Mucosa of stomach (tissue), 1 donor: ENCODE measurements around the gene HELZ2.

Experiments used
- H3K27me3 ChIP-seq: one replicate; pipeline ENCODE4 v1.7.0; 2013; ENCODE audit warnings: mild to moderate bottlenecking, low read length; ENCODE audit not compliant: control insufficient read depth, insufficient read depth
- H3K36me3 ChIP-seq: one replicate; pipeline ENCODE4 v1.7.0; 2013; ENCODE audit warnings: low read length; ENCODE audit not compliant: control insufficient read depth, insufficient read depth
- H3K4me1 ChIP-seq: one replicate; pipeline ENCODE4 v1.7.0; 2013; ENCODE audit warnings: mild to moderate bottlenecking, low read length; ENCODE audit not compliant: control insufficient read depth, insufficient read depth
- H3K4me3 ChIP-seq: one replicate; pipeline ENCODE4 v1.7.0; 2013; ENCODE audit warnings: low read length
- H3K9ac ChIP-seq: one replicate; pipeline ENCODE4 v1.7.0; 2013; ENCODE audit warnings: mild to moderate bottlenecking, low read length, moderate library complexity
- H3K9me3 ChIP-seq: one replicate; pipeline ENCODE4 v1.7.0; 2013; ENCODE audit warnings: mild to moderate bottlenecking, low read length, moderate library complexity; ENCODE audit not compliant: control insufficient read depth
- donor health status: Pancreatic carcinoma.

HELZ2 gene

GRCh38 chr20:63531686-63532448 is 42.2 kb downstream of the HELZ2 start:
- Histone ChIP-seq H3K9ac (no peak overlapping the region), H3K36me3 (no peaks in the 10 kb centered on the region), H3K9me3 (no peaks in the 10 kb centered on the region), H3K27me3 (peaks cover 2% of the 10 kb centered on the region), H3K4me1 (peaks cover 39% of the 10 kb centered on the region), H3K4me3 (no peak overlapping the region)

- Histone ChIP-seq H3K9me3 (no peaks in the 10 kb centered on the region), H3K4me1 (peaks cover 44% of the 10 kb centered on the region), H3K36me3 (no peaks in the 10 kb centered on the region), H3K9ac (no peak overlapping the region), H3K4me3 (no peak overlapping the region), H3K27me3 (peaks cover 2% of the 10 kb centered on the region)
Measured at GRCh38 chr20:63530788-63531160, 43.3 kb downstream of the HELZ2 start.

- H3K4me3 ChIP-seq, result no peak overlapping the region
- H3K9ac ChIP-seq, result no peak overlapping the region
- peaks cover 2% of the 10 kb centered on the region for H3K27me3 ChIP-seq
- H3K4me1 ChIP-seq, result peaks cover 41% of the 10 kb centered on the region
- H3K36me3 ChIP-seq, result no peaks in the 10 kb centered on the region
- H3K9me3 ChIP-seq, result no peaks in the 10 kb centered on the region
Measured at GRCh38 chr20:63529861-63530787, 43.9 kb downstream of the HELZ2 start.

- Histone ChIP-seq H3K9ac (no peak overlapping the region), H3K4me3 (no peak overlapping the region), H3K27me3 (peaks cover 2% of the 10 kb centered on the region), H3K36me3 (no peaks in the 10 kb centered on the region), H3K4me1 (peaks cover 33% of the 10 kb centered on the region), H3K9me3 (no peaks in the 10 kb centered on the region)
Measured at GRCh38 chr20:63529180-63529860, 44.7 kb downstream of the HELZ2 start.

- Histone ChIP-seq H3K27me3 (peaks cover 2% of the 10 kb centered on the region), H3K4me3 (no peak overlapping the region), H3K4me1 (peaks cover 31% of the 10 kb centered on the region), H3K9ac (no peak overlapping the region), H3K36me3 (peaks cover 4% of the 10 kb centered on the region), H3K9me3 (no peaks in the 10 kb centered on the region)
Measured at GRCh38 chr20:63527184-63527583, 46.9 kb downstream of the HELZ2 start.

GRCh38 chr20:63525971-63526370 is 48.1 kb downstream of the HELZ2 start:
- peaks cover 34% of the 10 kb centered on the region for H3K4me1 ChIP-seq
- peaks cover 2% of the 10 kb centered on the region for H3K27me3 ChIP-seq
- H3K9me3 ChIP-seq, result no peaks in the 10 kb centered on the region
- H3K36me3 ChIP-seq, result peaks cover 11% of the 10 kb centered on the region
- no peak overlapping the region for H3K9ac ChIP-seq
- H3K4me3 ChIP-seq, result no peak overlapping the region

- Histone ChIP-seq H3K9ac (no peak overlapping the region), H3K27me3 (no peaks in the 10 kb centered on the region), H3K4me1 (peaks cover 28% of the 10 kb centered on the region), H3K4me3 (no peak overlapping the region), H3K9me3 (no peaks in the 10 kb centered on the region), H3K36me3 (peaks cover 11% of the 10 kb centered on the region)
Measured at GRCh38 chr20:63525185-63525584, 48.9 kb downstream of the HELZ2 start.
